Adrenal gland (tissue), 12 donors: ENCODE results near the gene APOC1. TPM values are rescaled to one million over a fixed set of nuclear protein-coding genes. Genes with fewer than 3 reads are reported as not detected.

Experiments
- DNase-seq, 7 donors: peaks; one replicate each; pipeline ENCODE4 v3.0.0-alpha.2; 2019 to 2020
- H3K27ac ChIP-seq, 5 donors: fragments of 200-600 bp; sonication (generic) in 4 of 5; 1 replicate in 3 of 5; 2 replicates in 2 of 5; pipeline versions ENCODE4 v1.5.1 to v1.8.0; 2016 to 2020; ENCODE audit warnings: mild to moderate bottlenecking in 1 of 5
- H3K27me3 ChIP-seq: fragments of 200-600 bp; 2 replicates; pipeline ENCODE4 v1.8.0; 2021
- H3K36me3 ChIP-seq, 2 donors: fragments of 200-600 bp; replicated peaks in 1 of 2; 1 replicate in 1 of 2; 2 replicates in 1 of 2; pipeline versions ENCODE4 v1.5.1 to v1.8.0; 2018 to 2022
- H3K4me1 ChIP-seq, 2 donors: fragments of 200-600 bp; replicated peaks in 1 of 2; 1 replicate in 1 of 2; 2 replicates in 1 of 2; pipeline versions ENCODE4 v1.5.1 to v1.8.0; 2018 to 2021
- H3K4me3 ChIP-seq, 4 donors: fragments of 200-600 bp; sonication (generic) in 3 of 4; one replicate each; pipeline ENCODE4 v1.5.1; 2016 to 2018
- H3K9me3 ChIP-seq, 3 donors: fragments of 200-600 bp; sonication (generic) in 1 of 3; replicated peaks in 1 of 3; 1 replicate in 2 of 3; 2 replicates in 1 of 3; pipeline versions ENCODE4 v1.5.1 to v1.8.0; 2016 to 2021
- CTCF ChIP-seq, 6 experiments: fragments of 450-650 bp in 4 of 6; fragments of 200-600 bp in 2 of 6; sonication (generic) in 1 of 6; IDR thresholded peaks; 1 replicate in 5 of 6; 2 replicates in 1 of 6; pipeline versions ENCODE4 v1.5.1 to v1.8.0; 2016 to 2021; ENCODE audit warnings: antibody characterized with exemption in 6 of 6, mild to moderate bottlenecking in 2 of 6, moderate library complexity in 1 of 6
- POLR2A ChIP-seq, 2 donors: fragments of 450-650 bp; IDR thresholded peaks; one replicate each; pipeline ENCODE4 v1.6.1; 2017; ENCODE audit warnings: antibody characterized with exemption in 2 of 2, mild to moderate bottlenecking in 2 of 2, moderate library complexity in 1 of 2
- WGBS, 4 donors: extraction: QIAGEN DNeasy Blood & Tissue Kit in 2 of 4; methylation state at CpG; one replicate each; pipeline versions ENCODE4 v1.1.5 to v1.1.7; 2013 to 2017; 5-methylcytosine and 5-hydroxymethylcytosine counted together
- intact Hi-C, 2 donors: fragments of 100-400 bp; cut with DNase I; formaldehyde crosslinking; loops; one replicate each; pipeline versions ENCODE4 v1.14.1 to v1.15.0; 2022 to 2023
- polyA plus RNA-seq, 3 donors: library from polyadenylated mRNA; stranded (reverse); fragments of 200-250 nt in 2 of 3; fragments of 350-450 nt in 1 of 3; fragmentation: Illumina TruSeq in 1 of 3; extraction: RNeasy Lipid Tissue Mini Kit (QIAGEN cat#74804) in 1 of 3; gene quantifications; one replicate each; pipeline ENCODE4 v1.2.3, GENCODE V29; 2013 to 2014
- total RNA-seq, 9 donors: library from RNA; depleted of rRNA in 4 of 9; stranded (reverse); fragments of >200 nt in 4 of 9; fragments of 120-200 nt in 1 of 9; fragmentation: NEBNext Ultra II Directional in 1 of 9; extraction: Animal tissue kit (Norgen Biotek cat#: 25700) in 1 of 9; gene quantifications; one replicate each; pipeline versions ENCODE4 v1.1.0 to v1.2.4, GENCODE V29; 2013 to 2023
- donor health status: healthy with polysubstance abuse.
- donor health status: Bipolar disorder and iron deficiency.
- donor health status: DM: yes; HTN: yes; CAD: no.
- donor health status: DM: no; HTN: no; CAD: no.
- donor health status: DM: no; HTN: no; CAD: no.
- donor health status: DM: yes; HTN: yes; CAD: no.

Gene APOC1
- total and polyA plus RNA-seq, 12 donors, result 583 to 3,854 (median 2,102) TPM

- peak within 1 kb of the TSS in 3 of 4 donors; percentile 49 to 65 (median 61) for H3K4me3 ChIP-seq
- no peaks in the 10 kb centered on the region for H3K9me3 ChIP-seq
- peak within 1 kb of the TSS; percentile 64 to 84 (median 82) for H3K27ac ChIP-seq
- 0 to 6% (median 2%) methylated on average over 6 to 20 of the region's 20 CpGs for WGBS, 4 donors
- intact Hi-C loops, result loop anchor here (2.0 to 10.0 kb wide), 2 partner anchors 45 to 159 kb away; no protein-coding TSS in a partner anchor
- no peaks in the 10 kb centered on the region for H3K27me3 ChIP-seq
- DNase-seq, result peak; percentile 77 to 91 (median 86)
- peaks cover 0 to 38% of the 10 kb centered on the region in 2 donors for H3K36me3 ChIP-seq
- no peak for TF ChIP-seq CTCF (IDR thresholded peaks at IDR 0.05)
- TF ChIP-seq POLR2A (IDR thresholded peaks at IDR 0.05), result peak; percentile 71 to 90
- peaks cover 25 to 43% of the 10 kb centered on the region in 2 donors for H3K4me1 ChIP-seq
These were observed 8.8 kb upstream of the APOC1 start, which contains the start of gene APOE for GRCh38 chr19:44905437-44906160. Gene APOE (plus strand): TSS chr19:44905796. CDS start chr19:44906625, 829 bp downstream.

GRCh38 chr19:44907613-44908012, 6.8 kb upstream of the APOC1 start:
- peak overlapping the region in 3 of 5 donors; percentile 37 to 83 (median 82) for H3K27ac ChIP-seq
- H3K4me3 ChIP-seq, result peak overlapping the region in 2 of 4 donors; percentile 49 to 61
- TF ChIP-seq CTCF (IDR thresholded peaks at IDR 0.05) (no peak), POLR2A (IDR thresholded peaks at IDR 0.05) (no peak)
- 74 to 82% (median 78%) methylated on average over 5 to 12 of the region's 12 CpGs for WGBS, 4 donors
- H3K4me1 ChIP-seq, result peaks cover 45 to 63% of the 10 kb centered on the region in 2 donors
- H3K27me3 ChIP-seq, result no peaks in the 10 kb centered on the region
- peak in 1 of 7 donors; percentile 19 for DNase-seq
- H3K36me3 ChIP-seq, result peaks cover 0 to 18% of the 10 kb centered on the region in 2 donors
- intact Hi-C loops, result loop anchor here in 1 of 2 donors (10.0 kb wide), 1 partner anchor 157 kb away; no protein-coding TSS in a partner anchor
- no peaks in the 10 kb centered on the region for H3K9me3 ChIP-seq

DNA sequence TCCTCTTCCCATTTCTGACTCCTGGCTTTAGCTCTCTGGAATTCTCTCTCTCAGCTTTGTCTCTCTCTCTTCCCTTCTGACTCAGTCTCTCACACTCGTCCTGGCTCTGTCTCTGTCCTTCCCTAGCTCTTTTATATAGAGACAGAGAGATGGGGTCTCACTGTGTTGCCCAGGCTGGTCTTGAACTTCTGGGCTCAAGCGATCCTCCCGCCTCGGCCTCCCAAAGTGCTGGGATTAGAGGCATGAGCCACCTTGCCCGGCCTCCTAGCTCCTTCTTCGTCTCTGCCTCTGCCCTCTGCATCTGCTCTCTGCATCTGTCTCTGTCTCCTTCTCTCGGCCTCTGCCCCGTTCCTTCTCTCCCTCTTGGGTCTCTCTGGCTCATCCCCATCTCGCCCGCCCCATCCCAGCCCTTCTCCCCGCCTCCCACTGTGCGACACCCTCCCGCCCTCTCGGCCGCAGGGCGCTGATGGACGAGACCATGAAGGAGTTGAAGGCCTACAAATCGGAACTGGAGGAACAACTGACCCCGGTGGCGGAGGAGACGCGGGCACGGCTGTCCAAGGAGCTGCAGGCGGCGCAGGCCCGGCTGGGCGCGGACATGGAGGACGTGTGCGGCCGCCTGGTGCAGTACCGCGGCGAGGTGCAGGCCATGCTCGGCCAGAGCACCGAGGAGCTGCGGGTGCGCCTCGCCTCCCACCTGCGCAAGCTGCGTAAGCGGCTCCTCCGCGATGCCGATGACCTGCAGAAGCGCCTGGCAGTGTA, 6.2 kb upstream of the APOC1 start:
- peak in 2 of 7 donors; percentile 14 to 31 for DNase-seq
- Histone ChIP-seq H3K27me3 (no peaks in the 10 kb centered on the region), H3K36me3 (peaks cover 0 to 11% of the 10 kb centered on the region in 2 donors), H3K27ac (peak overlapping the region in 2 of 5 donors; percentile 12 to 32), H3K4me1 (peaks cover 47 to 69% of the 10 kb centered on the region in 2 donors), H3K9me3 (no peaks in the 10 kb centered on the region), H3K4me3 (peak overlapping the region in 2 of 4 donors; percentile 49 to 61)
- intact Hi-C loops, result loop anchor here in 1 of 2 donors (10.0 kb wide), 1 partner anchor 157 kb away; no protein-coding TSS in a partner anchor
- TF ChIP-seq POLR2A (IDR thresholded peaks at IDR 0.05) (no peak), CTCF (IDR thresholded peaks at IDR 0.05) (no peak)
- WGBS, 4 donors, result 93 to 94% (median 93%) methylated on average over 40 to 46 of the region's 46 CpGs

DNA sequence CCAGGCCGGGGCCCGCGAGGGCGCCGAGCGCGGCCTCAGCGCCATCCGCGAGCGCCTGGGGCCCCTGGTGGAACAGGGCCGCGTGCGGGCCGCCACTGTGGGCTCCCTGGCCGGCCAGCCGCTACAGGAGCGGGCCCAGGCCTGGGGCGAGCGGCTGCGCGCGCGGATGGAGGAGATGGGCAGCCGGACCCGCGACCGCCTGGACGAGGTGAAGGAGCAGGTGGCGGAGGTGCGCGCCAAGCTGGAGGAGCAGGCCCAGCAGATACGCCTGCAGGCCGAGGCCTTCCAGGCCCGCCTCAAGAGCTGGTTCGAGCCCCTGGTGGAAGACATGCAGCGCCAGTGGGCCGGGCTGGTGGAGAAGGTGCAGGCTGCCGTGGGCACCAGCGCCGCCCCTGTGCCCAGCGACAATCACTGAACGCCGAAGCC, 5.6 kb upstream of the APOC1 start:
- peak in 2 of 7 donors; percentile 35 to 37 for DNase-seq
- Histone ChIP-seq H3K9me3 (no peaks in the 10 kb centered on the region), H3K4me1 (peaks cover 48 to 67% of the 10 kb centered on the region in 2 donors), H3K27me3 (no peaks in the 10 kb centered on the region), H3K4me3 (no peak overlapping the region), H3K36me3 (peaks cover 0 to 9% of the 10 kb centered on the region in 2 donors), H3K27ac (no peak overlapping the region)
- 91 to 95% (median 93%) methylated on average over 11 to 44 of the region's 44 CpGs for WGBS, 4 donors
- TF ChIP-seq POLR2A (IDR thresholded peaks at IDR 0.05) (no peak), CTCF (IDR thresholded peaks at IDR 0.05) (no peak)
- intact Hi-C loops, result loop anchor here in 1 of 2 donors (10.0 kb wide), 1 partner anchor 156 kb away; no protein-coding TSS in a partner anchor
